HCT116 (cell line): ENCODE results near the gene CLTA. TPM values are rescaled to one million over a fixed set of nuclear protein-coding genes. Genes with fewer than 3 reads are reported as not detected.

ENCODE experiments used
- ATAC-seq: fragments of 200-7000 bp; cut with Tn5 transposase; 2 replicates; pipeline ENCODE4 v1.9.1; 2020; ENCODE audit warnings: mild to moderate bottlenecking, moderate library complexity
- BruUV-seq: library from RNA; stranded (reverse); fragments of 400-500 nt; replicated peaks from 2 replicates; lab custom pipeline; 2021; lab: Mats Ljungman, UMichigan
- CTCF ChIA-PET: fragments of 300-600 bp; sonication (Branson Sonifier 250); formaldehyde crosslinking; loops from one replicate; lab custom pipeline; 2021; ENCODE audit warnings: antibody characterized with exemption; lab: Charles Lee
- POLR2A ChIA-PET: fragments of 300-600, 350-600 bp; sonication (Branson Sonifier 250); formaldehyde crosslinking; loops from one replicate; lab custom pipeline; 2021; ENCODE audit warnings: antibody characterized with exemption; lab: Charles Lee
- RAD21 ChIA-PET, 2 experiments: fragments of 300-600 bp; sonication (Branson Sonifier 250); formaldehyde crosslinking; loops; one replicate each; lab custom pipeline; 2023; ENCODE audit warnings: low total read pairs in 2 of 2; ENCODE audit not compliant: uncharacterized antibody in 2 of 2, unreplicated experiment in 2 of 2, low non-redundant PET in 1 of 2; lab: Charles Lee
- DNase-seq: peaks from one replicate; pipeline ENCODE4 v3.0.0-alpha.2; 2010; ENCODE audit warnings: low read depth, low spot score
- H2AFZ ChIP-seq: fragments of 200-600 bp; shearing (Covaris generic), sonication (generic); 2 replicates; pipeline ENCODE4 v1.6.1; 2017; ENCODE audit warnings: low read depth, mixed run types, mixed read lengths, antibody characterized with exemption, low read length; ENCODE audit not compliant: poor library complexity, severe bottlenecking
- H3K27ac ChIP-seq: 2 replicates; pipeline ENCODE4 v1.5.1; 2012; ENCODE audit warnings: low read depth, low read length
- H3K27me3 ChIP-seq: fragments of 200-600 bp; sonication (generic); 2 replicates; pipeline ENCODE4 v1.6.1; 2016; ENCODE audit warnings: mixed run types, low read length, mixed read lengths; ENCODE audit not compliant: insufficient read depth
- H3K36me3 ChIP-seq, 2 experiments: fragments of 200-500 bp in 1 of 2; fragments of 200-600 bp in 1 of 2; sonication (Bioruptor generic) in 1 of 2; sonication (generic) in 1 of 2; 2 replicates each; pipeline versions ENCODE4 v1.5.1 to v1.6.1; 2014 to 2016; ENCODE audit warnings: low read length in 2 of 2, inconsistent platforms in 1 of 2, mixed read lengths in 1 of 2, mixed run types in 1 of 2; ENCODE audit not compliant: insufficient read depth in 2 of 2, control insufficient read depth in 1 of 2
- H3K4me1 ChIP-seq, 2 experiments: fragments of 200-600 bp in 1 of 2; sonication (generic) in 1 of 2; 2 replicates each; pipeline versions ENCODE4 v1.5.1 to v1.6.1; 2012 to 2017; ENCODE audit warnings: low read length in 2 of 2, inconsistent platforms in 1 of 2, mild to moderate bottlenecking in 1 of 2, mixed read lengths in 1 of 2, mixed run types in 1 of 2, moderate library complexity in 1 of 2; ENCODE audit not compliant: insufficient read depth in 2 of 2, control insufficient read depth in 1 of 2
- H3K4me2 ChIP-seq: fragments of 200-600 bp; sonication (generic); 2 replicates; pipeline ENCODE4 v1.6.1; 2017; ENCODE audit warnings: mixed run types, low read length, mixed read lengths
- H3K4me3 ChIP-seq, 2 experiments: fragments of 200-600 bp in 1 of 2; sonication (generic) in 1 of 2; replicated peaks in 1 of 2; 2 replicates each; pipeline ENCODE4 v1.5.1; 2011 to 2016; ENCODE audit warnings: low read length in 2 of 2, control low read depth in 1 of 2, low read depth in 1 of 2, mild to moderate bottlenecking in 1 of 2, mixed read lengths in 1 of 2, mixed run types in 1 of 2
- H3K79me2 ChIP-seq: fragments of 200-600 bp; sonication (generic); 2 replicates; pipeline ENCODE4 v1.6.1; 2017; ENCODE audit warnings: mild to moderate bottlenecking, mixed run types, low read length, moderate library complexity, mixed read lengths; ENCODE audit not compliant: insufficient read depth
- H3K9ac ChIP-seq: fragments of 200-600 bp; sonication (generic); 2 replicates; pipeline ENCODE4 v1.6.1; 2016; ENCODE audit warnings: low read length, mixed read lengths
- H3K9me2 ChIP-seq: fragments of 200-600 bp; sonication (generic), shearing (Covaris generic); 2 replicates; pipeline ENCODE4 v1.6.1; 2017; ENCODE audit warnings: mixed run types, mild to moderate bottlenecking, moderate library complexity; ENCODE audit not compliant: insufficient read depth
- H3K9me3 ChIP-seq, 2 experiments: fragments of 200-500 bp in 1 of 2; fragments of 200-600 bp in 1 of 2; sonication (Bioruptor generic) in 1 of 2; sonication (generic) in 1 of 2; 2 replicates each; pipeline ENCODE4 v1.6.1; 2014 to 2017; ENCODE audit warnings: low read length in 2 of 2, mixed read lengths in 2 of 2, inconsistent platforms in 1 of 2, low read depth in 1 of 2, mild to moderate bottlenecking in 1 of 2, mixed run types in 1 of 2, moderate library complexity in 1 of 2; ENCODE audit not compliant: control insufficient read depth in 1 of 2, insufficient read depth in 1 of 2
- H4K20me1 ChIP-seq: fragments of 200-600 bp; sonication (generic), shearing (Covaris generic); 2 replicates; pipeline ENCODE4 v1.6.1; 2017; ENCODE audit warnings: mixed run types, mild to moderate bottlenecking, moderate library complexity; ENCODE audit not compliant: insufficient read depth
- ATF3 ChIP-seq: IDR thresholded peaks from 2 replicates; pipeline ENCODE4 v1.6.1; 2012
- EGR1 ChIP-seq: IDR thresholded peaks from 2 replicates; pipeline ENCODE4 v1.6.1; 2012; ENCODE audit warnings: low read depth
- ELF1 ChIP-seq: IDR thresholded peaks from 2 replicates; pipeline ENCODE4 v1.6.1; 2012; ENCODE audit warnings: low read depth, borderline replicate concordance
- EZH2 ChIP-seq: fragments of 200-600 bp; sonication (generic); IDR thresholded peaks from 2 replicates; pipeline ENCODE4 v1.6.1; 2017; ENCODE audit warnings: antibody characterized with exemption, mixed run types
- EZH2phosphoT487 ChIP-seq: fragments of 200-600 bp; IDR thresholded peaks from 2 replicates; pipeline ENCODE4 v1.6.1; 2018; ENCODE audit warnings: antibody characterized with exemption, borderline replicate concordance
- FOSL1 ChIP-seq: IDR thresholded peaks from 2 replicates; pipeline ENCODE4 v1.6.1; 2012; ENCODE audit warnings: low read depth
- JUND ChIP-seq: IDR thresholded peaks from 2 replicates; pipeline ENCODE4 v1.6.1; 2012
- MAX ChIP-seq: IDR thresholded peaks from 2 replicates; pipeline ENCODE4 v1.6.1; 2012
- REST ChIP-seq: IDR thresholded peaks from 2 replicates; pipeline ENCODE4 v1.6.1; 2012; ENCODE audit warnings: low read depth
- SIN3A ChIP-seq: IDR thresholded peaks from 2 replicates; pipeline ENCODE4 v1.6.1; 2012; ENCODE audit warnings: low read depth
- SP1 ChIP-seq: IDR thresholded peaks from 2 replicates; pipeline ENCODE4 v1.6.1; 2012; ENCODE audit warnings: low read depth
- SRF ChIP-seq: IDR thresholded peaks from 2 replicates; pipeline ENCODE4 v1.6.1; 2012; ENCODE audit warnings: low read depth
- TCF7L2 ChIP-seq: IDR thresholded peaks from 2 replicates; pipeline ENCODE4 v1.7.0; 2011; ENCODE audit warnings: borderline replicate concordance, inconsistent platforms; ENCODE audit not compliant: insufficient read depth, insufficient read length; ENCODE audit errors: extremely low read depth
- YY1 ChIP-seq: IDR thresholded peaks from 2 replicates; pipeline ENCODE4 v1.6.1; 2011; ENCODE audit warnings: low read length, low read depth, moderate library complexity, mild to moderate bottlenecking; ENCODE audit not compliant: insufficient replicate concordance; ENCODE audit errors: extremely low read depth
- ZBTB33 ChIP-seq: IDR thresholded peaks from 2 replicates; pipeline ENCODE4 v1.6.1; 2011; ENCODE audit warnings: mild to moderate bottlenecking, low read length, moderate library complexity; ENCODE audit not compliant: insufficient replicate concordance; ENCODE audit errors: extremely low read depth
- ZFX ChIP-seq: fragments of 450-650 bp; IDR thresholded peaks from 2 replicates; pipeline ENCODE4 v1.6.1; 2017
- ZNF274 ChIP-seq: fragments of 200-500 bp; sonication (Bioruptor generic); IDR thresholded peaks from 2 replicates; pipeline ENCODE4 v1.6.1; 2014; ENCODE audit warnings: mild to moderate bottlenecking, low read depth, low read length, inconsistent platforms
- intact Hi-C: fragments of 100-400 bp; cut with micrococcal nuclease; formaldehyde crosslinking; loops from 2 replicates; pipeline ENCODE4 v1.10.0; 2022
- total RNA-seq: library from RNA; stranded (reverse); gene quantifications from one replicate; pipeline ENCODE4 v1.2.1, GENCODE V29; 2021; ENCODE audit not compliant: unreplicated experiment

Gene CLTA
- total RNA-seq, 1 experiment from 2014 or later, result 152 TPM

- no peaks in the 10 kb centered on the region for H4K20me1 ChIP-seq
- no peaks in the 10 kb centered on the region for H3K27me3 ChIP-seq
- no peaks in the 10 kb centered on the region for H3K36me3 ChIP-seq
- ChIA-PET RAD21 (no interaction called here), CTCF (interaction anchor here (0.6 to 0.9 kb wide), 2 partner anchors 18 to 103 kb away, joined by 3 read pairs; no protein-coding TSS in a partner anchor), POLR2A (no interaction called here)
- no peak overlapping the region for H3K27ac ChIP-seq
- DNase-seq (no peak), ATAC-seq (peak; percentile 32; the same call in 1 of the 2 replicates)
- no peaks in the 10 kb centered on the region for H3K79me2 ChIP-seq
- no peak for TF ChIP-seq SP1
- TF ChIP-seq YY1, result no peak
- no peak for TF ChIP-seq ZFX
- no peak for TF ChIP-seq JUND
- no peak for TF ChIP-seq TCF7L2
- TF ChIP-seq EZH2phosphoT487, result no peak
- no peak for TF ChIP-seq SRF
- no peak for TF ChIP-seq EZH2
- TF ChIP-seq SIN3A, result no peak
- no peak for TF ChIP-seq ZNF274
- TF ChIP-seq ATF3, result no peak
- TF ChIP-seq ELF1, result no peak
- no peak for TF ChIP-seq ZBTB33
- no peak for TF ChIP-seq MAX
- TF ChIP-seq FOSL1, result no peak
- TF ChIP-seq EGR1, result no peak
- TF ChIP-seq REST, result no peak
- no peak overlapping the region for H2AFZ ChIP-seq
- no peak overlapping the region for H3K4me3 ChIP-seq
- no peak overlapping the region for H3K9ac ChIP-seq
- BruUV-seq, result no TSS peak
- H3K4me2 ChIP-seq, result 0 out of 2 replicates have a peak overlapping the region, but pooled peaks have one; percentile 6
- peaks cover 0 to 3% of the 10 kb centered on the region in 2 experiments; a peak in 1 of 4 replicates for H3K9me3 ChIP-seq
- intact Hi-C loops, result no loop called here
- no peaks in the 10 kb centered on the region for H3K9me2 ChIP-seq
- peaks cover 7 to 12% of the 10 kb centered on the region in 2 experiments for H3K4me1 ChIP-seq
These were observed 42.2 kb upstream of the CLTA start for GRCh38 chr9:36148311-36149051.
